HG03571 (cell line): ENCODE data around the gene RTN1.
"Not testable (repeated sequence)": the region's sequence is repeated elsewhere in the genome, so short reads cannot be mapped to it uniquely, and the experiment has no call there.

ENCODE experiments used
- ATAC-seq: cut with Tn5 transposase; IDR thresholded peaks from one replicate; pipeline ENCODE4 v1.9.1; 2021; ENCODE audit not compliant: unreplicated experiment

The RTN1 gene

DNA sequence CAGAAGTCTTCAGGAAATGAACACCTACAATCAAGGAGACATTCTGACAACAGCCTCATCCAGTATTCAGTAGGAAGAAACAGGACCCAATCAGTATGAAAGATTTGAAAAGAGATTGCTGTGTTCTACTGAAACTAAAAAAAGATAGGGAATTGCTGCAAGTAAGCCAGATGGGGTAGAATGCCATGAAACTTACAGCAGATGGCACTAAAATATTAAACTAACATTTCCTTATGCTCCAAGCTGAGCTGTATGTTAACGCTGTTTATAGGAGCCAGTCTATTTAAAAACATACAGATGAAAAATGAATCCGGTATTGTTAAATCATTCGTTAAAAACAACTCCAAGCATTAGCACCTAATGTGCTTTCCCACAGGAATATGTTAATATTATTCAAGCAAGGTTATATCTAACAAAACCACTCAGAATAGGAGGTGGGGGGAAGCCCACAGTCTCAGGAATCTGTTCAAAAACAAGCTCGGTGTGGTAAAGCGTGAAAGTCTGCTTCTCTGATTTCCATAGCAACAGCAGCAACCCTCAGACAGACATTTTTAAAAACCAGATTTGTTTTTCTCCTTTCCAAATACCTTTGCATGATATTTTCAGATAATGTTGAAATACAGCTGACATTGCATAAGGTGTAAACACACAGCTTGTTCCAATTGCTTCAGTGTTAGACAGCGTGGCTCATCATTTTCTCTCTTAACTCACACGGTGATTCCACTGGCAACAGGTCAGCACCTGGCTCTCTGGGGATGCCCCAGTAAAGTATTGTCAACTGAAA is 162.6 kb downstream of the RTN1 start:
- no peak for ATAC-seq

- ATAC-seq: no peak
These were observed 164.7 kb downstream of the RTN1 start for GRCh38 chr14:59705866-59706265.

- no peak for ATAC-seq
These were observed 165.3 kb downstream of the RTN1 start for GRCh38 chr14:59705245-59705644.

DNA sequence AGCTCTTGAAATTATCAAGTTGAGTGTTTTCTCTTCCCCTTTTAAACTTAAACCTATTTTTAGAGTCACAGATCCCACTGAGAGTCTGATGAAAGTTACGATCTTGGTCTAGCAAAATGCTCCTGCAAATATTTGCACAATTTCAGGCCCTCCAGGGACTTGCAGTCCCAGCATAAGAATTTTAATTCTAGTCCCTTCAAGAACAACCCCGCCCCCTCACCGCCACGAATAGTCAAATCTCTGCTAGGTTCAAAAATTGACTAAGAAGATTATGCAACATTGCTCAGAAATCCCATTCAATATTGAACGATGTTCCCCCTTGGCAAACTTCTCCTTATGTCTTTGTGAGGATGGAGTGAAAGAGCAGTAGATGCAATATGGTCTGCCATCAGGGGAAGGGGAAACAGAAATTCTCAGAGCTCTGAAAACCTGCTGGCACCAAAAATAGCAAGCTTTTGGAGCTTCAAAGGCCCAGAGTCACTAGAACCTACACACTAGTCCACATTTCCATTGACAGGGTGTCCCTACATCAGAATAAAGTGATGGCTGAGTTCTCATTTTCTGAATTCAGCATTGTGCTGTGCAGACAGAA is 166.4 kb downstream of the RTN1 start:
- no peak for ATAC-seq

DNA sequence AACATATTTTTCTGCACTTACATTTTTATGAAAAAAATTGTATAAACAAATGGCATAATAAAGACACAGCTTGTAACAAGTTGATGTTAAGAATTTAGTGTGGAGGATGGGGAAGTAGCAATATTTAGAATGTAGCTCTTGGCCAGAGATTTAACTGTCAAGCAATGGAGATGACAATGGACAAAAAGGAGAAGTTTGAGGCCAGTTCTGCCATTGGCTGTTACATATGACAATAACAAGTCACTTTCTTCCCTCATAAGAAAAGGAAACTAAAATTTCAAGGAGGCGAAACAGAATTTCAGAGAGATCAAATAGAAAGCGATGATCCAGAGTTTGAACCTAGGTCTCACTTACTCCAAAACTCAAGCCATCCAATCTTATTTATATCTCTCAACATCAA is 171.1 kb downstream of the RTN1 start:
- no peak for ATAC-seq

- no peak for ATAC-seq
These were observed 171.8 kb downstream of the RTN1 start for GRCh38 chr14:59698793-59699192.

DNA sequence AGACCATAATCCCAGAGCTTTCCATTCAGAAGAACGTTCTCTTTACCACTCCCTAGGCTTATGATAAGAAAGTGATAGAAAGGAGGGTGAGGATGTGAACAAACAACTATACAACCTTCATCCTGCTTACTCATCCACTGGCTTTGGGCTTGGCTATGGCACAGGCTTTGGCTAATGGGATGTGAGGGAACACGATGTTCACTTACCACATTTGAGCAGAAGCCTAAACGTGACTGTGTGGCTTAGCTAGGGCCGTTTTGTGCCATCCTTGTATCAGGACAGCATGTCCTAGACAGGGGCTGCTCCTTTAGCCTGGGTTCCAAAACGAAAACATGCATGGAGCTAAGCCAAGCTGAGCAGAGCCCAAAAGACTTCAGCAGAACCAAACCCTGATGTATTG is 175.4 kb downstream of the RTN1 start:
- no peak for ATAC-seq

DNA sequence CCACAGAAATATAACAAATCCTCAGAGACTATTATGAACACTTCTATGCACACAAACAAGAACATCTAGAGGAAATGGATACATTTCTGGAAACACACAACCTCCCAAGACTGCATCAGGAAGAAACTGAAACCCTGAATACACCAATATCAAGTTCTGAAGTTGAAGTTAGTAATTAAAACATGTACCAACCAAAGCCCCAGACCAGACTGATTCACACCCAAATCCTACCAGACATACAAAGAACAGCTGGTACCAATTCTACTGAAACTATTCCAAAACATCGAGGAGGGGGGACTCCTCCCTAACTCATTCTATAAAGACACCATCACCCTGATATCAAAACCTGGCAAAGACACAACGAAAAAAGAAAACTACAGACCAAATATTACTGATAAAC is 179.3 kb downstream of the RTN1 start:
- ATAC-seq: no peak

DNA sequence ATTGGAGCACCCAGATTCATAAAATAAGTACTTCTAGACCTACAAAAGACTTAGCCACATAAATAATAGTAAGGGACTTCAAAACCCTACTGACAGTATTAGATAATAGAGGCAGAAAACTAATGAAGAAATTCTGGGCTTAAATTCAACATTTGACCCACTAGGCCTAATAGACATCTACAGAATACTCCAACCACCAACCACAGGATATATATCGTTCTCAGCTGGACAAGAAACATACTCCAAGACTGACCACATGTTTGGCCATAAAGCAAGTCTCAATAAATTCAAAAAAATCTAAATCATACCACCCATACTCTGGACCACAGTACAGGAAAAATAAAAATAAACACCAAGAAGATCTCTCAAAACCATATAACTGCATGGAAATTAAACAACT is 180.2 kb downstream of the RTN1 start:
- ATAC-seq: no peak

DNA sequence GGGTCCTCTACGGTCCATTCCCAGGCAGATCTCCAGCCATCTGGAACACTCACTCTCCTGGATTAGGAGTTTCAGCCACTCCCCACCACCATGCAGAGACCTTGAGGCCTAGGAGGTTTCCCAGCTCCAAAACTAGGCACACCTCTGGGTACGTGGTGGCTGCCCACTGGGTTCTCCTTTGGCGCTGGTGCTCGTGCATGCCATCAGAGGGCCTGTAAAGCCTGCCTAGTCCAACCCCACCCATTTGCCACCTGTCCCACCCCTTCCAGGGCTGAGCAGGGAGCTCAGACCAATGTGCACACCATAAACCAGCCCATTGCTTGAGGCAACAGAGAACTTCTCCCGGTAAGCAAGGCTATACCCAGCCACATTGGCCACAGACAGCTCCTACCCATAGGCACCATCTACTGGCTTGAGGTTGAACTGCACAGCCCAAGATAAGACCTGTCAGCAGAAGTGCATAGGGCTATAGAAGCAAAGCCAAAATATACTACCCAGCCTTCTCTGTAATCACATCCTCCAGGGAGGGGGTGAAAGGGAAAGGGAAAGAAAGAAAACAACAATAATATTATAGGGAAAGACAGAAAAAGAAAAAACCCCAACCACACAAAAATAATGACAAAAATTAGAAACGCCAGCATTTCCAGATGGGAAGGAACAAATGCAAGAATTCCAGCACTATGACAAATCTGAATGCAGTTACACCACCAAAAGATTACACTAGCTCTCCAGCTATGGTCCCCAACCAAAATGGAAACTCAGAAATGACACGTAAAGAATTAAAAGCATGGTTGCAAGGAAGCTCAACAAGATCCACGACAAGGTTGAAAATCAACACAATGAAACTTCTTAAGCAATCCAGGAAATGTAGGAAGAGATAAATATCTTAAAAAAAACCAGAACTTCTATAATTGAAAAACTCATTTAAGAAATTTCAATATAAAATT is 182.1 kb downstream of the RTN1 start:
- peak; percentile 99 for ATAC-seq

- no peak for ATAC-seq
These were observed 182.9 kb downstream of the RTN1 start for GRCh38 chr14:59687663-59688062.

- ATAC-seq: no peak
These were observed 190.7 kb downstream of the RTN1 start for GRCh38 chr14:59679872-59680271.

DNA sequence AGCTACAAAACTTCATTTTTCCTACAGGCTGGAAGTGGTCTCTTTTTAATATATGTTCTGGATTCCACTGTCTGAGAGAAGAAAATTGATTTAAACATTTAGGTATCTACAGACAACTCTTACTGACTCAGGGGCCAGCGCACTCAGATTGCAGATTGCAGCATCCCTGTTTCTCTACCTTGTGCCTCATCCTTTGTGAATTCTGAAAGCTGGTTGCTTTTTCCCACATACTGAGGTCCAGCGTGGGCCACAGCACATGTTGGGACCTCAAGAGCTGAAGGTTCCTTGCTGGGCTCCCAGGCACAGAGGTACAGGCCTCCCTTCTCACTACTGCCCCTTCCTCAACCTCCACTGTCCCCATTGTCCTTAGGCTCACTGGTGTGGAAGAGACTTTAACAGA is 192.2 kb downstream of the RTN1 start:
- no peak for ATAC-seq

DNA sequence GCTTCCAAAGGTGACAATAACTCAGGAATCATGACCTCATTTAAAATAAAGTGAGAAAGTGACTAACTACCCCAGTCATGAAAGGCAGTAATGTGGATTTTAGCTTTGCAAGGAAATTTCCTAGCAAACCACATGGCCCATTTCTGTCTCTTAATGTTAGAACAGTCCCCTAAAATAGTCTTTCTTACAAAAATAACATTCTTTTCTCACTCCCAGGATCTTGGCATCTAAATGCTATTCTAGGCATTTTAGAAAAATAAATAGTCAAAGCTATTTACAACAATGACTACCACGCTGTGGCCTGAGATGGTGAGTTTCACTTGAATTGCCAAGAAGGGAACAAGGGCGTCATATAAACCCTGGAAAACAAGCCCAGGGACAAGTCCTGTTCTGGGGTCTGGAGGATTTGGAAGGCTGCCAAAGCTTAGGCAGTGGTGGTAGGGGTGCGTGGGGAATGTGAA is 192.8 kb downstream of the RTN1 start:
- ATAC-seq: no peak

DNA sequence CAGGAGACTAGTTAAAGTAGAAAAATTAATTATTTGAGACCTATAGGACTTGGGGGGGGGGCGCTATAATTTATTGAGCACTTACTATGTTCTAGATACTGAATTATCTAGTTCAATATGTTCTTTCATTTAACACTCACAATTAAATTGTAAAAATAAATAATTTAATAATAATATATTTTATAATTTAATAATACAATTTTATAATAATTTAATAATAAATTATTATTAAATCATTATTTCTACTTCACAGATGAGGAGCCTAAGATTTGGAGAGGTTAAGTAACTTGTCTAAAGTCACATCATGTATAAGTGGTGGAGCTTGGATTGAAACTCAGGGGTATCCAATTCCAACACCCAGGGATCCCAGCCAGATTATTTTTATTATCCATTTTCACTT is 195.2 kb downstream of the RTN1 start:
- no peak for ATAC-seq

- ATAC-seq: no peak
These were observed 205.8 kb downstream of the RTN1 start for GRCh38 chr14:59664741-59665140.

DNA sequence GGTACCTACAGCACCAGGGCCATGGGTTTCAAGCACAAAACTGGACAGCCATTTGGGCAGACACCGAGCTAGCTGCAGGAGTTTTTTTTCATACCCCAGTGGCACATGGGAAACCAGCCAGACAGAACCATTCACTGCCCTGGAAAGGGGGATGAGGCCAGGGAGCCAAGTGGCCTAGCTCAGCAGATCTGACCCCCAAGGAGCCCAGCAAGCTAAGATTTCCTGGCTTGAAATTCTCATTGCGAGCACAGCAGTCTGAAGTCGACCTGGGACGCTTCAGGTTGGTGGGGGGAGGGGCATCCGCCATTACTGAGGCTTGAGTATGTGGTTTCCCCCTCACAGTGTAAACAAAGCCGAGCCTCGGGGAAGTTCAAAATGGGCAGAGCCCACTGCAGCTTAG is 212.8 kb downstream of the RTN1 start:
- ATAC-seq: no peak

- ATAC-seq: no peak
These were observed 214.1 kb downstream of the RTN1 start for GRCh38 chr14:59656473-59656872.

GRCh38 chr14:59654131-59654530 is 216.4 kb downstream of the RTN1 start:
- ATAC-seq: not testable (repeated sequence)

GRCh38 chr14:59646832-59647231 is 223.7 kb downstream of the RTN1 start:
- ATAC-seq: not testable (repeated sequence)

DNA sequence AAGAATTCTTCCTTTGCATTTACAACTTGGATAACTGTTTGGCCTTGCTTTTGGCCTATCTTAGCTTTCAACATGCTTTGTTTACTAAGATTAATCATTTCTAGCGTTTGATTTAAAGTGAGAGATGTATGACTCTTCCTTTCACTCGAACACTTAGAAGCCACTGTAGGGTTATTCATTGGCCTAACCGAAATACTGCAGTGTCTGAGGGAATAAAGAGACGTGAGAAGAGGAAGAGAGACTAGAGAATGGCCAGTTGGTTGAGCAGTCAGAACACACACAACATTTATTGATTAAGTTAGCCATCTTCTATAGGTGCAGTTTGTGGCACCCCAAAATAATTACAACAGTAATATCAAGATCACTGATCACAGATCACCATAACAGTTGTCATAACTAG is 231.7 kb downstream of the RTN1 start:
- peak; percentile 96 for ATAC-seq

DNA sequence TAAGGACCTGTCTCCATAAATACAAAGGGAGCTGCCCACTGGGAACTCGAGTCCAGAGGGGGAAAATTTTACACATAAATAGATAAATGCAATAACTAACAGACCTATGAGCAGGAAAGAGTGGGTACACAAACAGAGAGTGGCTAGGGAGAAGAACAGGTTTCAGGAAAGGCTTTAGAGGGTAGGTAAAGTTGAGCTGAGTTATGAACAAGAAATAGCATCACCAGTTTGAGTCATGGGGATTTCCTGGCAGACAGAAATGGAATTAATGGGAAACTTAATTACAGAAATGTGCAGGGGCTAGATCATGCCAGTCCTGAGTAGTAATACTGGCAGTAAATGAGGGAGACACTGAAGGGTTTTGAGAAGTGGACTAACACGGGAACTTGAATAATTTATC is 236.0 kb downstream of the RTN1 start:
- ATAC-seq: no peak
